Suprapubic skin (tissue), 4 donors: Measurements from ENCODE around the gene KIF5A. TPM values are rescaled to one million over a fixed set of nuclear protein-coding genes. Genes with fewer than 3 reads are reported as not detected.

Experiments
- DNase-seq, 2 donors: peaks; one replicate each; pipeline ENCODE4 v3.0.0-alpha.2; 2019; ENCODE audit warnings: low spot score in 2 of 2
- H3K27ac ChIP-seq: fragments of 200-600 bp; sonication (generic); one replicate; pipeline ENCODE4 v1.5.1; 2019
- H3K27me3 ChIP-seq: fragments of 200-600 bp; sonication (generic); one replicate; pipeline ENCODE4 v1.5.1; 2019
- H3K36me3 ChIP-seq: fragments of 200-600 bp; sonication (generic); one replicate; pipeline ENCODE4 v1.5.1; 2019
- H3K4me1 ChIP-seq: fragments of 200-600 bp; sonication (generic); one replicate; pipeline ENCODE4 v1.5.1; 2019
- H3K4me3 ChIP-seq: fragments of 200-600 bp; sonication (generic); one replicate; pipeline ENCODE4 v1.5.1; 2019; ENCODE audit warnings: mild to moderate bottlenecking
- H3K9me3 ChIP-seq: fragments of 200-600 bp; sonication (generic); one replicate; pipeline ENCODE4 v1.5.1; 2019
- CTCF ChIP-seq, 2 donors: fragments of 200-600 bp in 1 of 2; fragments of 450-650 bp in 1 of 2; sonication (generic) in 1 of 2; IDR thresholded peaks; one replicate each; pipeline ENCODE4 v1.5.1; 2016 to 2019; ENCODE audit warnings: antibody characterized with exemption in 2 of 2, mild to moderate bottlenecking in 1 of 2, moderate library complexity in 1 of 2
- EP300 ChIP-seq: sonication (generic); formaldehyde crosslinking; IDR thresholded peaks from one replicate; pipeline ENCODE4 v1.6.1; 2017; ENCODE audit warnings: antibody characterized with exemption
- POLR2A ChIP-seq, 2 donors: fragments of 450-650 bp; IDR thresholded peaks; one replicate each; pipeline ENCODE4 v1.6.1; 2017; ENCODE audit warnings: antibody characterized with exemption in 2 of 2, mild to moderate bottlenecking in 2 of 2, moderate library complexity in 2 of 2
- POLR2AphosphoS5 ChIP-seq, 3 donors: sonication (generic); formaldehyde crosslinking; IDR thresholded peaks; one replicate each; pipeline ENCODE4 v1.6.1; 2017; ENCODE audit warnings: antibody characterized with exemption in 3 of 3
- WGBS: methylation state at CpG from one replicate; pipeline ENCODE4 v1.1.5; 2018; 5-methylcytosine and 5-hydroxymethylcytosine counted together
- total RNA-seq, 4 donors: library from RNA; depleted of rRNA; stranded (reverse); fragments of >200 nt; gene quantifications; one replicate each; pipeline ENCODE4 v1.1.0, GENCODE V29; 2016

KIF5A gene
- total RNA-seq, 4 donors from 2014 or later, result 0.08 to 0.23 TPM; not detected in 2

DNA sequence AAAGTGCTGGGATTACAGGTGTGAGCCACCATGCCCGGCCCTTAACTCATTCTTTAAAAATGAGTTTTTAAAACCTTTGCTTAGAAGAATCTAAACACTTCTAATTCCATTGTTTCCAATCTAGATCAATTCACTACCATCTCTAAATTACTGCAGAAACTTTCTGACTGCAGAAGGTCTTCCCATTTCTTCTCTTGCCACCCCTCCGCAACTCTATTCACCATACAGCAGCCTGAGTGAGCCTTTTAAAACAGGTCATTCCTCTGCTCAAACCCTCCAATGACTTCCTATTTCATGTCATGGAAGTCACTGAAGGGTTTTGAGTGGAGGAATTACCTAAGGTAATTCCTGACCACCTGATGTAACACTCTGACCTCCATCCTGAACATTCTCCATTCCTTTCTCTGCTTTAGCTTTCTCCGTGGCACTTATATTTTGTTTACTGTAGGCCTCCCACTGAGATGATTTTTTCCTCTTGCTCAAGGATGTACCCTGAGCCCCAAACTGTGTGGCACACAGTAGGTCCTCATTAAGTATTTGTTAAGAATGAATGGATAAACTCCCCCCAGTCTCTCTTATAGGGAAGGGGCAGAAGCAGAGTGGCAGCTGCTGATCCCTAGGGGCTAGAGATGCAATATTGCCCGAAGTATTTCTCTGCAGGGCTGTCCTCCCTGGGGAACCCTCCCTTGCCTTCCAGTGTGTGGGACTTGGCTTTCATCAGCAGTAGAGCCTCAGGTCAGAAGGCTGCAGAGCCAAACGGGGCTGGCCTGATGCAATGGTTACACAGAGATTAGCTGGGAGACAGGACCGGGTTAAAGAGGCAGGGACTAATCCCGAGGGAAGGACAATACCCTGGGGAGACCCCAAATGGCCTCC is 30.7 kb upstream of the KIF5A start:
- Histone ChIP-seq H3K9me3 (no peaks in the 10 kb centered on the region), H3K4me1 (peaks cover 58% of the 10 kb centered on the region), H3K4me3 (peak overlapping the region; percentile 77), H3K36me3 (peaks cover 33% of the 10 kb centered on the region), H3K27me3 (no peaks in the 10 kb centered on the region), H3K27ac (peak overlapping the region; percentile 96)
- WGBS, result 26% methylated on average over 7 of the region's 7 CpGs
- DNase-seq, result peak in 1 of 2 donors; percentile 77
- TF ChIP-seq EP300, result no peak
- TF ChIP-seq CTCF (IDR thresholded peaks at IDR 0.05), result no peak
- no peak for TF ChIP-seq POLR2AphosphoS5 (IDR thresholded peaks at IDR 0.05)
- no peak for TF ChIP-seq POLR2A (IDR thresholded peaks at IDR 0.05)

GRCh38 chr12:57519796-57520052 is 30.1 kb upstream of the KIF5A start:
- Histone ChIP-seq H3K4me3 (peak overlapping the region; percentile 77), H3K4me1 (peaks cover 63% of the 10 kb centered on the region), H3K36me3 (peaks cover 27% of the 10 kb centered on the region), H3K27me3 (no peaks in the 10 kb centered on the region), H3K9me3 (no peaks in the 10 kb centered on the region), H3K27ac (peak overlapping the region; percentile 96)
- no peak for TF ChIP-seq POLR2AphosphoS5 (IDR thresholded peaks at IDR 0.05)
- no peak for TF ChIP-seq EP300
- no peak for TF ChIP-seq CTCF (IDR thresholded peaks at IDR 0.05)
- TF ChIP-seq POLR2A (IDR thresholded peaks at IDR 0.05), result no peak
- DNase-seq, result peak; percentile 82 to 85
- 0% methylated on average over 5 of the region's 8 CpGs for WGBS

GRCh38 chr12:57520053-57520818 is 29.6 kb upstream of the KIF5A start, which contains the start of gene DDIT3:
Gene DDIT3 (minus strand): TSS chr12:57520514. CDS start chr12:57517406, 3,108 bp downstream.
- TF ChIP-seq CTCF (IDR thresholded peaks at IDR 0.05) (no peak), EP300 (peak; percentile 41), POLR2AphosphoS5 (IDR thresholded peaks at IDR 0.05) (peak; percentile 96 to 99 (median 99)), POLR2A (IDR thresholded peaks at IDR 0.05) (peak; percentile 98 to 100)

DNA sequence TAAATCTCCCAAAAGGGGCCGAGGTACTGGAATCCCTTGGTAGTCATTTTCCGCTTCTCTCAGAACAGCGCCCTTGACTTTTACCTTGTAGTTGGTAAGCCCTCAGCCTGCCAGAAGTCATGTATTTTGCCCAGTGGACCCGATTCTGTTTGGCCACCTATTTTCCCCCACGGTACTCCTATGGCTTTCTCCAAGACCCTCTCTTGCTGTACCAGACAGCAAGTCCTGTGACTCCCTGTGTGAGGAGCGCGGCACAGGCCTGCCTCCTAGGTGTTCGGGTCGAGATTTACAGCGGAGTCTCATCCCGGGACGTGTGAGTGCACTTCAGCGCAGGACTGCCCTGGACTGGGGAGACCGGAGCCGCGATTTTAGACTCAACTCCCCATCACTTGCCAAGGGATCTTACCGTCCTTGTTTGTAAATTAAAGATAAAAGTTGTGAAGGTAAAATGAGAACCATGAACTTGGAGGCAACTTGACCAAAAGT is 28.3 kb upstream of the KIF5A start:
- TF ChIP-seq EP300 (no peak), CTCF (IDR thresholded peaks at IDR 0.05) (no peak), POLR2AphosphoS5 (IDR thresholded peaks at IDR 0.05) (no peak), POLR2A (IDR thresholded peaks at IDR 0.05) (no peak)
- Histone ChIP-seq H3K4me1 (peaks cover 75% of the 10 kb centered on the region), H3K4me3 (peak overlapping the region; percentile 77), H3K27me3 (no peaks in the 10 kb centered on the region), H3K36me3 (peaks cover 24% of the 10 kb centered on the region), H3K27ac (peak overlapping the region; percentile 96), H3K9me3 (no peaks in the 10 kb centered on the region)
- WGBS, result 47% methylated on average over 16 of the region's 17 CpGs
- peak in 1 of 2 donors; percentile 80 for DNase-seq

More at GRCh38 chr12:57520053-57520818, 29.6 kb upstream of the KIF5A start, which contains the start of gene DDIT3:
- WGBS, result 0% methylated on average over 20 of the region's 52 CpGs
- Histone ChIP-seq H3K27me3 (no peaks in the 10 kb centered on the region), H3K36me3 (peaks cover 24% of the 10 kb centered on the region), H3K27ac (peak within 1 kb of the TSS; percentile 96), H3K4me1 (peaks cover 68% of the 10 kb centered on the region), H3K9me3 (no peaks in the 10 kb centered on the region), H3K4me3 (peak within 1 kb of the TSS; percentile 77)
- peak; percentile 100 for DNase-seq
